A204.1 (cell line): ENCODE results near the gene B3GAT2.

Experiments used
- FAIRE-seq: peaks from 2 replicates; lab custom pipeline; 2012; peaks lifted over from hg19 to GRCh38; lab: Jason Lieb, UNC

Gene B3GAT2

DNA sequence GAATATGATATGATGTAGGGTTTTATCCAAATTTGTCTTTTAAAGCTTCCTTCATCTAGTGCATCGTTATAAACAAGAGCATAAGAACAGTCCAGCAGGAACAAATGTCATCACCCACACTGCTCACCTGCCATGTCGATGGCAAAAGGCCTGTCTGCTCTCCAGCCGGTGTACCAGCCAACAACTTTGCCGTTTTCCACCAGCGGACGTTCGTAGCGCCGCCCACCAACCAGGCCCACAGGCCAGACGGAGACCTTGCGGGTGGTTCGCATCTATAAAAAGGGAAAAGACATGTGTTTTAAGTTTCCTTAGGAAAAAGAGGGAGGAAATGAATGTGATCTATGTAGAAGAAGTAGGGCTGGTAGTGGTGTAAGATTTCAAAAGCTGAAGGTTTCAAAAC lies 62.9 kb downstream of the B3GAT2 start:
- no peak for FAIRE-seq

DNA sequence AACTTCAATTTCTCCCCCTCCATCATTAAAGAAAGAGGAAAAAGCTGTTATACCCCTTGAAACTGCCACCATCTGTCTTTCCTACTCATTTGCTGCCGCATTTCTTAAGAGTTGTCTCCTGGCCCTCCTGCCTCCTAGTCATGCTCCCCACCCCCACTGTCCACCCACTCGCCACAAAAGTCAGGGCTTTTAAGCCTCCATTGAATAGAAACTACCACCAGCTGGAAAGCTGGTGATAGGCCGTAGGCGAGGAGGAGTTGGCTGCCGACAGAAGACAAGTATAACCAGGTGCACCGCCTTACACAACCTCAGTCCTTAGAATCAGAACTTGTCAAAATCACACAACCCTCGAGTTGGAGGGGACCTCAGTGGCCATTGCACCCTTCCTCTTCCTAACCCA lies 67.6 kb downstream of the B3GAT2 start:
- no peak for FAIRE-seq

GRCh38 chr6:70886661-70887060 lies 70.2 kb downstream of the B3GAT2 start:
- no peak for FAIRE-seq

- no peak for FAIRE-seq
Measured at GRCh38 chr6:70886071-70886470, 70.8 kb downstream of the B3GAT2 start.

DNA sequence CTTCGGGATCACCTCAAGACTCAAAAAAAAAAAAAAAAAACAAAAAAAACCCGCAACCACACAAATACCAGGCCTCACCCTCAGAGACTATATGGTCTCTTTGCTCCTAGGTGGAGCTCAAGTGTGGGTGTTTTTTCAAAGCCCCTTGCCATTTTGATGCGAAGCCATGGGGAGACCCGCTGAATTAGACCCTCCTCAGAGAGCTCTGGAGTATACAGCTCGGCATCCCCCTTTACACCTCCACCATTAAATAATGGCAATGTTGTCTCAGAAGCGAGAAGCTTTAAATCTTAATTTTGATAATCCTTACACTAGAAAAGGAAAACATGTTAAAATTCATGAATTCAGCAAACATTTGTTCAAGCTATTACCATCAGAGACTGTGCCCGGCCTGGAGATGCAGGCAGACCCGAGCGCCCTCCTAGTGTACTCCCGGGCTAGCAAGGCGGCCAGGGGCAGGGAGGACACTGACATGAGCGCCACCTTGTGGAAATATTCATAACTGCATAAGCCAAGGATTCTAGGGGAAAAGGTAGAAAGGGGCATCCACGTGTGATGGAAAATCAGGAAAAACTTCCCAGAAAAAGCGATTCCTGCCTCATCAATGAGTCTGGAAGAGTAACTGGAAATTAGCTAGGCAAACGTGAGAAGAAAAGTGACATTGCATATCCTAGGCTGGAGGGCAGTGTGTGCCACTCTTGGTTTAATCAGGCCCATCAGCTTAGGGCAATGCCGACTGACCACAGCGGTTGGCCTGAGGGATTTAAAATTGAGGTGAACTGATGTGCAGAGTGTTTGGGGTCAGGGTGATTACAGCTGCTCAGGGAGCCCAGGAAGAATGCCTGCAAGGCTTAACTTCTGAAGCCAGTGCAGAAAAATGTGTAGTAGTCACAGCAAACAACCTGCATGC lies 72.5 kb downstream of the B3GAT2 start:
- FAIRE-seq, result peak; percentile 80

DNA sequence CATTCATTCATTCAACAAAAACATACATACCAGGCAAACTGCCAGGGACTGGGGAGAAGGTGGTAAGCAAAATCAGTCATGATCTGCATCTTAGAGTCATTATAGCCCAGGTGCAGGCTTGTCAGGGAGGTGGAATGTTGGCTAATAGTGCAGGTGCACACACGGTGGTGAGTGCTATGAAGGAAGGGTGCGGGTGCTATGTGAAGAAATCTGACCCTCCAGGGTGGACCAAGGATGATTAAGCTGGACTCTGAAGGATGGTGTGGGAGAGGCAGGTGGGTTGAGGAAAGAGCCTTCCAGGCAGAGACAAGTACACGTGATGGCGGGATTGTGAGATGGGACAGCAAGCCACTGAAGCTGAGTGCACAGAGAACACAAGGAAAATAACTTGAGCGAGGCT lies 77.4 kb downstream of the B3GAT2 start:
- FAIRE-seq, result no peak

DNA sequence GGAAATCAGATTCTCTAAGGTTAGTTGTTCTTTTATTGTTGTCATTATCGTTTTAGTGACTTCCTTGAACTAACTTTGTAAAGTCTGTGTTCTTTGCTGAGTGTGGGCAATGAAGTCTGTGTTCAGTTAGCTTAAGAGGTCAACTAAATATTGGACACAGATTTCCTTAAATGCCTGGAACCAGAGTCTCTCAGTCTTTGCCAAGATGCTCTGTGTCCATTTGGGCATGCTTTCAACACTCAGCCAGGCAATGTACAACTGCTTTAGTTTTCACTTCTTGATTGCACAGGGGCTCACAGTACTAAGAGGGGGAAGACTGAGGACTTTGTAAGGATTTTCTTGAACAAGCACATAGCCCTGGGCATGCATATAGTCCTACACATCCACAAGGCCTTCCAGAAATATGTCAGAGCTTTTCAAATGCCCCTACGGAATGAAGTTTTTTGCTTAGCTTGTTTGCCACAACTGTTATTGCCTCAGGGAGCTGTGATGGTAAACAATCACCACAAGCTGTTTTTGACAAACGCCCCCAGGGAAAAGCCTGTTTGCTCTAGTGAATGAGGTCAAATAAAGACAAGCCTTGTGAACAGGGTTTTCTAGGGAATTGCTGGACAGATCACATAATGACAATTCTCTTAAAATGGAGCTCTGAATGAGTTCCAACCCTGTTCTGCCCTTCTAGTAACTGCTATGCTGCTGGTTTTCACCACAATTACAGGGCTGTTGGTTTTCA lies 82.5 kb downstream of the B3GAT2 start:
- no peak for FAIRE-seq

DNA sequence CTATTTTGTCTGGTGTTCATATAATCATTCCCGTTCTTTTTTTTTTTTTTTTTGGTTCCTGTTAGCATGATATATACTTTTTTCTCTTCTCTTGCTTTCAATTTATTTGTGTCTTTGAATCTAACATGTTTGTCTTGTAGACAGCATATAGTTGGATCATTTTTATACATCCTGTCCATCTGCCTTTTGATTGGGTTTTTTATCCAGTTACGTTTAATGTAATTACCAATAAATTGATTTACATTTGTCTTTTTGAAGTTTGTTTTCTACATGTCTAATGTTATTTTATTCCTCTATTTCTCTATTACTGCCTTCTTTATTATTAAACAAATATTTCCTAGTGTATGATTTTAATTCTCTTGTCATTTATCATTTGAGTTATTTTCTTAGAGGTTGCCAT lies 84.4 kb downstream of the B3GAT2 start:
- no peak for FAIRE-seq

DNA sequence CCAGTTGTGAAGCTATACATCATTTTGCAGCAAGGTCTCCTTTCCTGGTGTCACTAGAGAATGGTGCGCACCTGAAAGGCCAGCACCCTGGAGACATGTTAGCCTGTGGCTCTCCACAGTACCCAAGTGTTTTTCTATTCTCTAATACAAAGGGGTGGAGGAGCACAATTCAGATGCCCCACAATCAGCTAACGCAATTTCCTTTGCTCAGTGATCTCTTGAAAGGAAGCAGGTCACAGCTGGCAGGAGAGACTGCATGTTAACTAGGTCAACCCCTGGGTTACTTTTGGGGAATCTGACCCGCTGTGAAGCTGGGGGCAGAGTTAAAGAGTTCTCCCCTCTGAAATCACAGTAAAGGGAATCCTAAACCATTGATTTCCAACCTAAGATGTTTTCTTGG lies 92.5 kb downstream of the B3GAT2 start:
- no peak for FAIRE-seq

- no peak for FAIRE-seq
Measured at GRCh38 chr6:70863343-70863742, 93.5 kb downstream of the B3GAT2 start.

- FAIRE-seq, result no peak
Measured at GRCh38 chr6:70860920-70861319, 95.9 kb downstream of the B3GAT2 start.

DNA sequence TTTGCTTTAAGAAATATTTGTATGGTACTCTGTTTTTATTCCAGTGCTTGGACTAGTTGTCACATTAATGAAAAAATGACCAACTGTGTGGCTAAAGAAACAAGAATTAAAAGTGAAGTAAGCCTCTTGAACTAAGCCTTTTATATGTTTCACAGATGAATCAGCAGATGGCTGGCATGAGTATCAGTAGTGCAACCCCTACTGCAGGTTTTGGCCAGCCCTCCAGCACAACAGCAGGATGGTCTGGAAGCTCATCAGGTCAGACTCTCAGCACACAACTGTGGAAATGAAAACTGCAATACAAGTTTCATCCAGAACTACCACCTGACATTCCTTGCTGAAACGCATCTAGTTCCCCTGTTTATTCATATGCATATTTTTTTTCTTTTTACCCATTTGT lies 96.8 kb downstream of the B3GAT2 start:
- FAIRE-seq, result no peak

DNA sequence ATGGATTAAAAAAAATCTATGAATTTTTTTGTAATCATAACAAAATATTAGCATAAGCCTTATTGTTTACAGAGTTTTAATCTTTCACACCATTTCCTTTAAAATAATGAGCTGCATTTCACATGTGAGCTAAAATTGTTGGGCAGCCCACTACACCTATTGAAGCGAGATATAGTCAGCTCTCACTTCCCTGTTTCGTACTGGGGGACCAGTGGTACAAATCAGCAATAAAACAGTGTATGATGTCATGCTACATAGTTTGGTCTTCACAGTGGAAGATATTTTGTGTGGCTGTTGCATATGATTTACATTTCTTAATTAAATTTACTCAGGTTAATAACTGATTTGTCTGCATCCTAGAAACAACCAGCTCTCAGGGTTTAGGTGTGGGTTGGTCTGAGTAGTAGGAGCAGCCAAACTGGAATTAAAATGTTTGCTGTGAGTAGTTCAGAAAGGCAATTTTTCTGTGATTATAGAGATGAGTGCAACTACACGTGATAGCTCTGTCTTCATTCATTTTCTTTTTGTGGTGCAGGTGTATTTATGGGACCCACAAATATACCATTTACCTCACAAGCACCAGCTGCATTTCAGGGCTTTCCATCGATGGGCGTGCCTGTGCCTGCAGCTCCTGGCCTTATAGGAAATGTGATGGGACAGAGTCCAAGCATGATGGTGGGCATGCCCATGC lies 99.3 kb downstream of the B3GAT2 start:
- FAIRE-seq, result no peak

GRCh38 chr6:70852667-70853246 lies 104.1 kb downstream of the B3GAT2 start:
- no peak for FAIRE-seq

DNA sequence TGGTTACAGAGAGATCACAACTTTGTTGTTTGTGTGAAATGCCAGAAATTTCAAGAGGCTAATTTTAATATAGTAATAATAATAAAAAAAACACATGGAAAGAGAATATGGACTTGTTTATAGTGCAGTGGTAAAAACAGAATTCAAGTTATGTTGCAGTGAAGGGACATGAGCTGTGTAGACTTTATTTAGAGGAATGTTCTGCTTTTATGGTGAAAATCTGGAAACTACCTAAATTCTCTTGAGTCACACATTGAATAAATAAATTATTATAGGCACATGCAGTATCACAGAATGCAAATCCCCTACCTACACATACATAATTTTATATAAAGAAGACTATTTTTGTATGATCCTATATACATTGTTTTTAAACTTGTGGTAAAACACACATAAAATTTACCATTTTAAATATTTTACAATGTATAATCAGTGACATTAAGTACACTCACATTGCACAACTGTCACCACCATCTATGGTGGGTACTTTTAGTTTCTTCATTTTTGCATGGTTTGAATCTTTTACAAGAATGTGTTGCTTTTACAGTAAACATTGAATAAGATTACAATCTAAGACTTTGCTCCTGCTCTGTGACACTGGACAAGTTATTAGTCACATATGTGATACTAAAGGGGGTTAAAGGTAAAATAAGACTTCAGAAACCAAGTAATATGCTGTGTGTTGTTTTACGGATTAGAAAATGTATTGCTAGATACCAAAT lies 107.4 kb downstream of the B3GAT2 start:
- FAIRE-seq, result no peak

DNA sequence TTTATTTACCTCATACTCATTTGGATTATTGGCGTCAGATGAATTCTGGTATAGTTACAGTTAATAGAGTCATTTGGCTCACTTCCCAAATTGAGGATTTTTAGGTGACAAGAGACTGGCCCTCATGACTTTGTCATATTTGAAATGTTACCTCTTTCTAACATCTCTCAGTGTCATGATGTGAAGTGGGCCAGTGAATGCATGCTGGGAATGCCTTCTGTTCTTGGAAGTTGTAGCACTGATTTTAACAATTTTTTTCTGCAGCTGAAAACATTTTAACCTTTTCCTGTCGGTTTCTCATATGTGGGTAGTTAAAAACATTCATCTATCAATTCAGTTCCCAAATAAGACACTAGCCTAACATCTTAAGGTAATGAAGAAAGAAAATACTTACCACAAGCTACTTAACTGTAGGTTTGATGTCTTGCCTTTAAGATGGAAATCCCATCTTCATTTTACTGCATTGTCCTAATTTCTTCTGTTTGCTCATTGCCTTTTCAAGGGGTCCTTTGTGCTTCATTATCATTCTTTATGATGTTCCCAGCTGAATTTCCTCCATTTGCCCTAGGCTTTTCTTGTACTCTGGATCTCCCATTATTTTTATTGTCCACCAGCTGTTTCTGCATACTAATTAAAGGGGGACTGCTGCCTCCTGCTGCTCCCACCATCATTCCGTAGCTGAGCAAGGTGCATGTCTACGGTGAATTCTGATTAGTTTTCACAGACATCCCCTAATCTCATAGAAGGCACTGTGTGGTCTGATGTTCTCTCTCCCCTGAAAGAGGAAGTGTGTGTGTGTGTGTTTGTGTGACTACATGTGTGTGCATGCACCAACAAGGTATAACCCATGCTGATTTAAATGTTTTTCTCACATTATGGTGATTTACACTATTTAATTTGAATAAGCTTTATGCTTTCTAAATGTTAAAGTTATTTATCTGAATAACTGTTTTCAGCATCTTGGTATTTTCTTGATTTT lies 109.5 kb downstream of the B3GAT2 start:
- no peak for FAIRE-seq

GRCh38 chr6:70846207-70846835 lies 110.5 kb downstream of the B3GAT2 start:
- no peak for FAIRE-seq

DNA sequence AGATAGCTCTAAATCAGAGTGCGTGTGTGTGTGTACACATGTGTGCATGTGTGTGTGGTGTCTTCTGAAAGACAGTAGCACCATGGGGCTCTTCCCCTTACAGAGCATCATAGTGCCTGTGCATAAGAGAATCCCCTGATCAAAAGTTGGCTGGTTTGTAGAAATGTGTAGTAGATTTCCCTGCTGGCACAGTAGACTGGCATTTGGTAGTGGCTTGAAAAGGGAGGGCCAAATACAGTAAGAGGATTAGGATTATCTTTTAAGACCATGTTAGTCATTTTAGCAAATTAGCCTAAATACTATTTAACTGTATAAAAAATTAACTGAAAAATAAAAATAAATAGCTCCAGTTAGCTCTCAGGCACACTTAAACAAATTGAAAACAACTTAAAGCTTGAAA lies 112.6 kb downstream of the B3GAT2 start:
- no peak for FAIRE-seq

GRCh38 chr6:70843328-70843918 lies 113.4 kb downstream of the B3GAT2 start:
- no peak for FAIRE-seq

- FAIRE-seq, result no peak
Measured at GRCh38 chr6:70842541-70842940, 114.3 kb downstream of the B3GAT2 start.
